Nephron progenitor cell (in vitro differentiated cells): Measurements from ENCODE around the gene CRY2.

Source experiments
- DNase-seq: peaks from one replicate; pipeline ENCODE4 v3.0.0; 2021
- H3K27ac Mint-ChIP-seq: 2 replicates; pipeline ENCODE4 v1.8.0; 2021; ENCODE audit warnings: mild to moderate bottlenecking, moderate library complexity, mixed read lengths
- H3K27me3 Mint-ChIP-seq: 2 replicates; pipeline ENCODE4 v1.8.0; 2021; ENCODE audit warnings: mild to moderate bottlenecking, low read depth, mixed read lengths; ENCODE audit not compliant: poor library complexity
- H3K36me3 Mint-ChIP-seq: 2 replicates; pipeline ENCODE4 v1.8.0; 2021; ENCODE audit warnings: low read depth, mixed read lengths
- H3K4me1 Mint-ChIP-seq: 2 replicates; pipeline ENCODE4 v1.8.0; 2021; ENCODE audit warnings: mixed read lengths
- H3K4me3 Mint-ChIP-seq: 2 replicates; pipeline ENCODE4 v1.8.0; 2021; ENCODE audit warnings: mild to moderate bottlenecking, moderate library complexity, mixed read lengths
- H3K9me3 Mint-ChIP-seq: 2 replicates; pipeline ENCODE4 v1.8.0; 2021; ENCODE audit warnings: mild to moderate bottlenecking, moderate library complexity, mixed read lengths
- TF ChIP-seq, protein P1 (sequence below): fragments of 200-600 bp; sonication (generic); IDR thresholded peaks from 2 replicates; pipeline ENCODE4 v1.5.0; 2021; ENCODE audit warnings: antibody characterized with exemption

Gene CRY2

DNA sequence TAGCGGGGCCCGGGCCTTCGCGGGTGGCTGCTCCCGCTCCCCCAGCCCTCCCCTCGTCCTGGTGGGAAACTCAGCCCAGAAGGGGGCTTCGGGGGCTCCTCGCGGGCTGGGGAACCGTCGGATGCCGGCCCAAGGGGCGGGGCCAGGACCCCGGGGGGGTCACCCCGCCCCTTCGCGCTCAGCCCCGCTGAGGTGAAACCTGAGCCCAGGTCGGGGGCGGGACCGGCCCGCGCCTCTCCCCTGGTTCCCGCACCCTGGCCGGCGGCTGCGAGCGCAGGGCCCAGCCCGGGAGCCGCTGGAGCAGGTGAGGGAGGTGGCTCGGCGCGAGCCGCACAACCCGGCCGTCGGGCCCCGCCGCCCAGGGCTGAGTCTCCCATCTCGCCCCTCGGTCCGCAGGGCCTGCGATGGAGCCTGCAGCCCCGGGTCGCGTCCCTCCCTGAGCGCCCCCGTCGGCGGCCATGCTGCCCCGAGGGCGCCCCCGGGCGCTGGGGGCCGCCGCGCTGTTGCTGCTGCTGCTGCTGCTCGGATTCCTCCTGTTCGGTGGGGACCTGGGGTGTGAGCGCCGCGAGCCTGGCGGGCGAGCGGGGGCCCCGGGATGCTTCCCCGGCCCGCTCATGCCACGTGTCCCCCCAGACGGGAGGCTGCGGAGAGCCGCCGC is 75.3 kb downstream of the CRY2 start, which contains the start of gene LARGE2:
LARGE2 (plus strand) TSS at position 232 of the 658 bp plus-strand sequence; CDS start at position 459, 227 bp downstream.
- H3K4me1 Mint-ChIP-seq, result peaks cover 36% of the 10 kb centered on the region
- no peak within 1 kb of the TSS for H3K27ac Mint-ChIP-seq
- DNase-seq, result peak; percentile 78
- H3K4me3 Mint-ChIP-seq, result peak within 1 kb of the TSS; percentile 74
- TF ChIP-seq, protein P1, sequence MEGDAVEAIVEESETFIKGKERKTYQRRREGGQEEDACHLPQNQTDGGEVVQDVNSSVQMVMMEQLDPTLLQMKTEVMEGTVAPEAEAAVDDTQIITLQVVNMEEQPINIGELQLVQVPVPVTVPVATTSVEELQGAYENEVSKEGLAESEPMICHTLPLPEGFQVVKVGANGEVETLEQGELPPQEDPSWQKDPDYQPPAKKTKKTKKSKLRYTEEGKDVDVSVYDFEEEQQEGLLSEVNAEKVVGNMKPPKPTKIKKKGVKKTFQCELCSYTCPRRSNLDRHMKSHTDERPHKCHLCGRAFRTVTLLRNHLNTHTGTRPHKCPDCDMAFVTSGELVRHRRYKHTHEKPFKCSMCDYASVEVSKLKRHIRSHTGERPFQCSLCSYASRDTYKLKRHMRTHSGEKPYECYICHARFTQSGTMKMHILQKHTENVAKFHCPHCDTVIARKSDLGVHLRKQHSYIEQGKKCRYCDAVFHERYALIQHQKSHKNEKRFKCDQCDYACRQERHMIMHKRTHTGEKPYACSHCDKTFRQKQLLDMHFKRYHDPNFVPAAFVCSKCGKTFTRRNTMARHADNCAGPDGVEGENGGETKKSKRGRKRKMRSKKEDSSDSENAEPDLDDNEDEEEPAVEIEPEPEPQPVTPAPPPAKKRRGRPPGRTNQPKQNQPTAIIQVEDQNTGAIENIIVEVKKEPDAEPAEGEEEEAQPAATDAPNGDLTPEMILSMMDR, result no peak
- no peaks in the 10 kb centered on the region for H3K36me3 Mint-ChIP-seq
- peaks cover 6% of the 10 kb centered on the region for H3K9me3 Mint-ChIP-seq
- peaks cover 60% of the 10 kb centered on the region for H3K27me3 Mint-ChIP-seq

- Mint-ChIP-seq H3K36me3 (no peaks in the 10 kb centered on the region), H3K27ac (no peak overlapping the region), H3K27me3 (peaks cover 60% of the 10 kb centered on the region), H3K9me3 (peaks cover 6% of the 10 kb centered on the region), H3K4me3 (peak overlapping the region; percentile 60), H3K4me1 (peaks cover 25% of the 10 kb centered on the region)
- TF ChIP-seq, protein P1, result no peak
- no peak for DNase-seq
These were observed 77.0 kb downstream of the CRY2 start for GRCh38 chr11:45924036-45924915.

GRCh38 chr11:45924927-45925326 is 77.7 kb downstream of the CRY2 start:
- Mint-ChIP-seq H3K4me3 (no peak overlapping the region), H3K36me3 (no peaks in the 10 kb centered on the region), H3K27me3 (peaks cover 61% of the 10 kb centered on the region), H3K4me1 (peaks cover 30% of the 10 kb centered on the region), H3K27ac (no peak overlapping the region), H3K9me3 (peaks cover 6% of the 10 kb centered on the region)
- TF ChIP-seq, protein P1, result no peak
- no peak for DNase-seq

- no peak overlapping the region for H3K27ac Mint-ChIP-seq
- H3K9me3 Mint-ChIP-seq, result peaks cover 6% of the 10 kb centered on the region
- peaks cover 35% of the 10 kb centered on the region for H3K4me1 Mint-ChIP-seq
- H3K4me3 Mint-ChIP-seq, result no peak overlapping the region
- TF ChIP-seq, protein P1, result no peak
- DNase-seq, result no peak
- no peaks in the 10 kb centered on the region for H3K36me3 Mint-ChIP-seq
- H3K27me3 Mint-ChIP-seq, result peaks cover 57% of the 10 kb centered on the region
These were observed 78.3 kb downstream of the CRY2 start for GRCh38 chr11:45925550-45925949.

- H3K27ac Mint-ChIP-seq, result no peak overlapping the region
- H3K27me3 Mint-ChIP-seq, result peaks cover 52% of the 10 kb centered on the region
- H3K4me3 Mint-ChIP-seq, result no peak overlapping the region
- peaks cover 32% of the 10 kb centered on the region for H3K4me1 Mint-ChIP-seq
- TF ChIP-seq, protein P1, result no peak
- H3K9me3 Mint-ChIP-seq, result peaks cover 6% of the 10 kb centered on the region
- H3K36me3 Mint-ChIP-seq, result no peaks in the 10 kb centered on the region
- no peak for DNase-seq
These were observed 78.7 kb downstream of the CRY2 start for GRCh38 chr11:45926001-45926401.
